Activated CD4-positive, alpha-beta memory T cell treated with anti-CD3 and anti-CD28 coated beads for 36 hours (primary cell): ENCODE data around the gene NOL9. TPM values are rescaled to one million over a fixed set of nuclear protein-coding genes. Genes with fewer than 3 reads are reported as not detected.

Experiments
- CTCF ChIA-PET: fragments of 350-600 bp; sonication (Branson Sonifier 250); formaldehyde crosslinking; loops from one replicate; lab custom pipeline; 2021; ENCODE audit warnings: antibody characterized with exemption, inconsistent platforms; lab: Charles Lee
- POLR2A ChIA-PET: fragments of 350-600 bp; sonication (Branson Sonifier 250); formaldehyde crosslinking; loops from one replicate; lab custom pipeline; 2021; ENCODE audit warnings: antibody characterized with exemption; lab: Charles Lee
- DNase-seq: peaks from one replicate; pipeline ENCODE4 v3.0.0-alpha.2; 2020
- H3K27ac Mint-ChIP-seq: one replicate; pipeline ENCODE4 v1.8.0; 2021; ENCODE audit warnings: mixed read lengths
- H3K27me3 Mint-ChIP-seq: one replicate; pipeline ENCODE4 v1.8.0; 2021; ENCODE audit warnings: mixed read lengths
- H3K36me3 Mint-ChIP-seq: one replicate; pipeline ENCODE4 v1.8.0; 2021; ENCODE audit warnings: mixed read lengths
- H3K4me1 Mint-ChIP-seq: one replicate; pipeline ENCODE4 v1.8.0; 2021; ENCODE audit warnings: low read depth, mixed read lengths
- H3K4me3 Mint-ChIP-seq: one replicate; pipeline ENCODE4 v1.8.0; 2021; ENCODE audit warnings: mild to moderate bottlenecking, mixed read lengths
- H3K9me3 Mint-ChIP-seq: one replicate; pipeline ENCODE4 v1.8.0; 2021; ENCODE audit warnings: mixed read lengths
- intact Hi-C: fragments of 100-400 bp; cut with micrococcal nuclease; formaldehyde crosslinking; loops from one replicate; pipeline ENCODE4 v1.15.1; 2023
- total RNA-seq, 2 experiments: library from RNA; stranded (reverse); gene quantifications; one replicate each; pipeline ENCODE4 v1.2.3, GENCODE V29; 2021

Gene NOL9
- total RNA-seq, 2 experiments from 2014 or later: 29.8 to 32.5 TPM

- Mint-ChIP-seq H3K27ac (no peak overlapping the region), H3K27me3 (no peaks in the 10 kb centered on the region), H3K9me3 (no peaks in the 10 kb centered on the region), H3K36me3 (no peaks in the 10 kb centered on the region), H3K4me3 (no peak overlapping the region), H3K4me1 (no peaks in the 10 kb centered on the region)
- no peak for DNase-seq
- CTCF ChIA-PET: no interaction called here
- intact Hi-C loops: no loop called here
- POLR2A ChIA-PET: no interaction called here
Observed at GRCh38 chr1:6512245-6512907, 41.9 kb downstream of the NOL9 start.

- intact Hi-C loops: no loop called here
- no peak overlapping the region for H3K27ac Mint-ChIP-seq
- no peaks in the 10 kb centered on the region for H3K36me3 Mint-ChIP-seq
- no peaks in the 10 kb centered on the region for H3K9me3 Mint-ChIP-seq
- ChIA-PET CTCF (no interaction called here), POLR2A (no interaction called here)
- H3K4me1 Mint-ChIP-seq: no peaks in the 10 kb centered on the region
- no peaks in the 10 kb centered on the region for H3K27me3 Mint-ChIP-seq
- no peak overlapping the region for H3K4me3 Mint-ChIP-seq
- DNase-seq: no peak
Observed at GRCh38 chr1:6511561-6512244, 42.6 kb downstream of the NOL9 start.

GRCh38 chr1:6511056-6511455, 43.3 kb downstream of the NOL9 start:
- ChIA-PET POLR2A (no interaction called here), CTCF (no interaction called here)
- no peak for DNase-seq
- Mint-ChIP-seq H3K27ac (no peak overlapping the region), H3K36me3 (no peaks in the 10 kb centered on the region), H3K27me3 (no peaks in the 10 kb centered on the region), H3K4me1 (no peaks in the 10 kb centered on the region), H3K9me3 (no peaks in the 10 kb centered on the region), H3K4me3 (no peak overlapping the region)
- intact Hi-C loops: no loop called here

- H3K36me3 Mint-ChIP-seq: no peaks in the 10 kb centered on the region
- no peak overlapping the region for H3K27ac Mint-ChIP-seq
- no peaks in the 10 kb centered on the region for H3K9me3 Mint-ChIP-seq
- no peaks in the 10 kb centered on the region for H3K27me3 Mint-ChIP-seq
- ChIA-PET CTCF (no interaction called here), POLR2A (no interaction called here)
- H3K4me3 Mint-ChIP-seq: no peak overlapping the region
- intact Hi-C loops: no loop called here
- no peak for DNase-seq
- H3K4me1 Mint-ChIP-seq: no peaks in the 10 kb centered on the region
Observed at GRCh38 chr1:6510493-6510892, 43.8 kb downstream of the NOL9 start.

DNA sequence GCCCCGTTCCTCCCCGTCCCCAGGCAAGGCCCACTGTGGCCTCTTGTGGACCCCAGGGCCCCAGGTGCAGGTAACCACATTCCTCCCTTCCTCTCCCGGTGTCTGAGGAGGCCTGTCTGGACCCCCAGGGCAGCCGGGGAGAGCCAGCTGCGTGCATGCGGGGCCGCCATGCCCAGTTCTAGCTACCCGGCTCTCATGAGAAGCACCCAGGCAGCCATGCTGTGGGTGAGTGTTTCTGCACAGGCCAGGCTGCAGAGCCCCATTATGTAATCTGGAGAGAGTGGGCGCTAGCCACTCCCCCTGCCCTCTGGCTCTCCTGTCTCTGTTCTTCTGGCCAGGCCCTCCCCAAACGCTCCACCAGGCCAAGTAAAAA, 44.4 kb downstream of the NOL9 start:
- Mint-ChIP-seq H3K36me3 (no peaks in the 10 kb centered on the region), H3K4me3 (no peak overlapping the region), H3K27me3 (no peaks in the 10 kb centered on the region), H3K4me1 (no peaks in the 10 kb centered on the region), H3K9me3 (no peaks in the 10 kb centered on the region), H3K27ac (no peak overlapping the region)
- intact Hi-C loops: no loop called here
- ChIA-PET CTCF (no interaction called here), POLR2A (no interaction called here)
- no peak for DNase-seq

GRCh38 chr1:6509220-6509918, 44.9 kb downstream of the NOL9 start:
- Mint-ChIP-seq H3K4me3 (no peak overlapping the region), H3K4me1 (no peaks in the 10 kb centered on the region), H3K27me3 (no peaks in the 10 kb centered on the region), H3K9me3 (no peaks in the 10 kb centered on the region), H3K36me3 (no peaks in the 10 kb centered on the region), H3K27ac (no peak overlapping the region)
- CTCF ChIA-PET: no interaction called here
- DNase-seq: no peak
- POLR2A ChIA-PET: no interaction called here
- intact Hi-C loops: no loop called here

GRCh38 chr1:6508816-6509189, 45.5 kb downstream of the NOL9 start:
- no peak for DNase-seq
- intact Hi-C loops: no loop called here
- Mint-ChIP-seq H3K4me1 (no peaks in the 10 kb centered on the region), H3K27me3 (no peaks in the 10 kb centered on the region), H3K9me3 (no peaks in the 10 kb centered on the region), H3K27ac (no peak overlapping the region), H3K36me3 (no peaks in the 10 kb centered on the region), H3K4me3 (no peak overlapping the region)
- POLR2A ChIA-PET: no interaction called here
- CTCF ChIA-PET: no interaction called here

DNA sequence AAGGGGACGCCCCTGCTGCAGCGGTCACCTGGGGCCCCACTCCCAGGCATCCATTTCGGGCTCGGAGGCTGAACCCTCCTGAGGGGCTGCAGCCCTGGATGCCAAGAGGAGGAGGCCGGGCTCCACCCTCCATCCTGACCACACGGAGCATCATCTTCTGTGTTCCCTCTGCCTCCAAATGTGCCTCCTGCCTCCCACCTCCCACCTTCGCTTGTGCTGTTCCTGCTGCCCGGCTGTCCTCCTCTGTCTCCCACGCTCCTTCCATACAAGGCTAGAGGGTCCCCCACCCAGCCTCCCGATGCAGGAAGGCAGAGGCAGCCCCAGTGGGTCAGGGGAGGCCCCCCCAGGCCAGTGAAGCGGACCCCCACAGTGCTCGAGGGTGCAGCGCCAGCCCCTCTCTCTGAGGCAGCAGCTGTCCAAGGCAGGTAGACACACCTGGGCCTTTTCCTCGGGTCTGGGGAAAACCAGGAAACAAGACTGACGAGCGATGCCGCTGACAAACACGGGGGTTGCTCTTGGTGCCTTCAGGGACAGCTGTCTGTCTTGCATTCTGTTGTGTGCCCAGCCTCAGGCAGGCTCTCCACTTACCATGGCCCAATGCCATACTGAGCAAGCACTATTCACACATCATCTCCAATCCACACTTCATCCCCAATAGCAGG, 46.0 kb downstream of the NOL9 start:
- CTCF ChIA-PET: no interaction called here
- POLR2A ChIA-PET: no interaction called here
- Mint-ChIP-seq H3K4me1 (no peaks in the 10 kb centered on the region), H3K9me3 (no peaks in the 10 kb centered on the region), H3K27me3 (no peaks in the 10 kb centered on the region), H3K27ac (no peak overlapping the region), H3K36me3 (no peaks in the 10 kb centered on the region), H3K4me3 (no peak overlapping the region)
- no peak for DNase-seq
- intact Hi-C loops: no loop called here

DNA sequence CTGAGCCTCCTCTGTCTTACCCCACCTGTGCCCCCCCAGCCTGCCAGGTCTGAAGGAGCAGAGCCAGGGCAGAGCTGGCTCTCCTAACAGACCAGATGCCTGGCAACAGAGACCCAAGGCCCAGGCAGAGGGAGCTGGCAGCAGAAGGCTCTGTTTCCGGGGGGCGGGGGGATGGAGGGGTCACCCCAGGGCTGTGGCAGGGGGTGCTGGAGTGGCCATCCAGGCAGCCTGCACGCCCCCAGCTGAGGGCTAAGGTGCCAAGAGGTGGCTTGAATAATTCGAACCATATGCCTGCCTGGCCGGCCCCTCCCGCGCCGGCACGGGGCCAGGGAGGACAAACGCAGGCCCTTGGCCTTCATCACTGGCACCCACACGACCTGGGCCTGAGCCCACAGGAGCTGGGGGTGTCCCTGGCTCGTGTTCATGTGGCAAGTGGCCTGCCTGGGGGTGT, 46.8 kb downstream of the NOL9 start:
- no peaks in the 10 kb centered on the region for H3K9me3 Mint-ChIP-seq
- no peak overlapping the region for H3K27ac Mint-ChIP-seq
- H3K4me3 Mint-ChIP-seq: no peak overlapping the region
- POLR2A ChIA-PET: interaction anchor here (0.6 kb wide), 1 partner anchor 115 kb away, joined by 3 read pairs; no protein-coding TSS in a partner anchor
- CTCF ChIA-PET: no interaction called here
- no peaks in the 10 kb centered on the region for H3K36me3 Mint-ChIP-seq
- DNase-seq: no peak
- intact Hi-C loops: no loop called here
- H3K4me1 Mint-ChIP-seq: no peaks in the 10 kb centered on the region
- H3K27me3 Mint-ChIP-seq: no peaks in the 10 kb centered on the region

- no peak overlapping the region for H3K4me3 Mint-ChIP-seq
- no peaks in the 10 kb centered on the region for H3K4me1 Mint-ChIP-seq
- CTCF ChIA-PET: no interaction called here
- no peaks in the 10 kb centered on the region for H3K27me3 Mint-ChIP-seq
- intact Hi-C loops: no loop called here
- H3K9me3 Mint-ChIP-seq: no peaks in the 10 kb centered on the region
- no peak overlapping the region for H3K27ac Mint-ChIP-seq
- POLR2A ChIA-PET: no interaction called here
- H3K36me3 Mint-ChIP-seq: no peaks in the 10 kb centered on the region
- DNase-seq: no peak
Observed at GRCh38 chr1:6507037-6507428, 47.3 kb downstream of the NOL9 start.

DNA sequence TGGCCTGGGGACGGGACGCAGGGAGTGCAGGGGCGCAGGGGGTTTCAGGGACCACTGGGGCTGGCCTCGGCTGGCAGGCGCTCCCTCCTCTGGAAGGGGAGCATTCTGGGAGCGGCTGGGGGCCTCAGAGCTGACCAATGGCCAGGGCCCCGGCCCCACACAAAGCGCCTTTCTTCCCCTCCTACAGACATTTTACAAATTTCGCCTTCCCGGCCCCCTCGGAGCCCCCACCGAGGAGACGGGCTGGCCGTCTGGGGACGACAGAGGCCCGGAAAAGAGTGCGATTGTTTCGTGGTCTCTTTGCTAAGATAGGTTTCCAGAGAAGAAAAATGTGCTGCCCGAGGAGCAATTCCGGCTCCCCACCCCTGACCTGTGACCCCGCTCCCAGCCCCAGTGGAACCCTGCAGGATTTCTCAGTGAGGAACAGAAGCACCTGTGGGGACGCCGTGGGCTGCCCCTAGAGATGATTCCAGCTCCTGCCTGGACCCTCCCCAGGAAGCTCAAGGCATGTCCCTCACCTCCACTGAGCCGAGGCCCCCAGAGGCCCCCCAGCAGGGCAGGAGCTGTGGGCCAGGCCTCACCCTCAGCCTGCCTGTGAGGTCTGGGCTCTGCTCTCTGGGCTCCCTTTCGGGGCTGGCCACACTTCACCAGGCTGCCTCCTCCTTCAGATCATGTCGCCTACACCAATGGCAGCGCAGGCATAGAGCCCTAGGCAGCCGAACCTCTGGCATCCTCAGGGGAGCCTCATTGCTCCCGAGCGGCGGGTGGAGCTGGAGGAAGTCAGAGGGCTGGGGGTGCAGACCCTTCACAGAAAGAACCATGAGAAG, 47.9 kb downstream of the NOL9 start:
- CTCF ChIA-PET: interaction anchor here (0.8 to 1.3 kb wide), 2 partner anchors 17 to 68 kb away, joined by 3 read pairs; no protein-coding TSS in a partner anchor
- H3K4me1 Mint-ChIP-seq: no peaks in the 10 kb centered on the region
- H3K27me3 Mint-ChIP-seq: no peaks in the 10 kb centered on the region
- intact Hi-C loops: no loop called here
- DNase-seq: no peak
- no peaks in the 10 kb centered on the region for H3K36me3 Mint-ChIP-seq
- no peak overlapping the region for H3K27ac Mint-ChIP-seq
- POLR2A ChIA-PET: no interaction called here
- H3K9me3 Mint-ChIP-seq: no peaks in the 10 kb centered on the region
- no peak overlapping the region for H3K4me3 Mint-ChIP-seq
